ENCODE data around the gene DSTYK. TPM values are rescaled to one million over a fixed set of nuclear protein-coding genes. Genes with fewer than 3 reads are reported as not detected.

The DSTYK gene
- total RNA-seq, 1 experiment from 2014 or later = 6.3 TPM

DNA sequence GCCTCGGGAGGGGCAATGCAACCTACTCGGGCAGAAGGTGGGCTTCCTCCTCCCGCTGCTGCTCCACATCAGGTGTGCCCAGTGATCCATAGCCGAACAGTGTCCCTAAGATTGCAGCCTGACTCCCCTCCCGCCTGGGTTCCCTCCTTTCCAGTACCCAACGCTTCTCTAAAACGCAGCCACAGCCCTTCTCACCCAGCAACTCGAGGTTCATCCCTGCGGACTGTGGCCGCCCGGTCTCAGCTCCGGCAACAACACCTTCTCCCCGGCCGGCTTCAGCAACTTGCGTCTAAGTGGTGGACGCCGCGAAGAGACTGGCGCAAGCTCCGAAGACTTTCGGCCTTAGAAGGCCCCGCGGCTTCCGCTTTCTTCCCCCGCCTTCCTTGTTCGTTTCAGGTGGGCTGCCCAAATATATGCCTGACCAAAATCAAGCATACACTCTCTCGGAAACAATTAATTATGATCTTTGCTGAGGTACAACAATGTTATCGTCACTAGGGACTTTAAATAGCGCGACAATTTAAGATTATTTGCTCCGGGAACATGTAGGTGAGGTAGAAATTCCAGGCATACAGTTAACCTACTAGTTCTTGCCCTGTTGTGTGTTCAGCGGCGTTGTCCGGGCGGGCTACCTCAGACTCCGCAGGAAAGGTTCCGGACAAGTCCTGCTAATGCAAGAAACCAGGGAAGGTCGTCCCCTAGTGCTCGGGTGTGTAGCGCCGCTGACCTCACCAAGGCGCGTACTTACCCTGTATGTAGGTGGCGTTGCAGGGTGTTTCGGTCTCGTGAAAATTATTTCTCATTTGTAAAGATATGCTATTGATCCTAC, 89.6 kb downstream of the DSTYK start, which contains the start of gene RBBP5:
Gene RBBP5 (minus strand): TSS at position 319 of the 829 bp plus-strand sequence. CDS start 105 bp downstream, at position 214.
- no TSS peak for BruUV-seq (replicated peaks)
- intact Hi-C loops (cut with micrococcal nuclease; ENCODE audit: unreplicated experiment) = loop anchor here (1.0 to 5.0 kb wide), 3 partner anchors 19 to 134 kb away; partner anchors contain the start of gene DSTYK
- CTCF ChIA-PET = interaction anchor here (0.9 to 2.0 kb wide), 4 partner anchors 20 to 152 kb away, joined by 3 to 7 read pairs (median 4); partner anchors contain the start of gene TMCC2

DNA sequence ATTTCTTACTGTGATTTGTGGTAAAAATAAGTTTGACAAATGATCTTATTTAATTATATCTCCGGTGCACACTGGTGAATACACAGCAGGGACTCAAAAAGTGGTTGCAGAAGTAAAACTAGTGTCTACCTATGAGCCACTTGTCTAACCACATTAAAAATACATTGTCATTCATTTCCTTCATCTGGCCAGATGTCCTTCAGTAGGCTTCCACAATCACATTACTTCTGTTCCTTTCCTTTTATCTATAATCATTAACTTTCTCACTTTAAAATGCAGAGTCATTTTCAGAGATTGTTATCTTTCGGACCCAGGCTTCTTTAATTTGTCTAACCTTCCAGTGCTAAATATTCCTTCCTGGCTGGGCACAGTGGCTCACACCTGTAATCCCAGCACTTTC, 92.8 kb downstream of the DSTYK start:
- TF ChIP-seq, protein P1, sequence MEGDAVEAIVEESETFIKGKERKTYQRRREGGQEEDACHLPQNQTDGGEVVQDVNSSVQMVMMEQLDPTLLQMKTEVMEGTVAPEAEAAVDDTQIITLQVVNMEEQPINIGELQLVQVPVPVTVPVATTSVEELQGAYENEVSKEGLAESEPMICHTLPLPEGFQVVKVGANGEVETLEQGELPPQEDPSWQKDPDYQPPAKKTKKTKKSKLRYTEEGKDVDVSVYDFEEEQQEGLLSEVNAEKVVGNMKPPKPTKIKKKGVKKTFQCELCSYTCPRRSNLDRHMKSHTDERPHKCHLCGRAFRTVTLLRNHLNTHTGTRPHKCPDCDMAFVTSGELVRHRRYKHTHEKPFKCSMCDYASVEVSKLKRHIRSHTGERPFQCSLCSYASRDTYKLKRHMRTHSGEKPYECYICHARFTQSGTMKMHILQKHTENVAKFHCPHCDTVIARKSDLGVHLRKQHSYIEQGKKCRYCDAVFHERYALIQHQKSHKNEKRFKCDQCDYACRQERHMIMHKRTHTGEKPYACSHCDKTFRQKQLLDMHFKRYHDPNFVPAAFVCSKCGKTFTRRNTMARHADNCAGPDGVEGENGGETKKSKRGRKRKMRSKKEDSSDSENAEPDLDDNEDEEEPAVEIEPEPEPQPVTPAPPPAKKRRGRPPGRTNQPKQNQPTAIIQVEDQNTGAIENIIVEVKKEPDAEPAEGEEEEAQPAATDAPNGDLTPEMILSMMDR (IDR thresholded peaks at IDR 0.05; ENCODE audit: insufficient read depth in 1 of 2, low read depth in 1 of 2, low read length in 1 of 2, severe bottlenecking in 1 of 2, unreplicated experiment in 1 of 2) = no peak
- peaks cover 11% of the 10 kb centered on the region for H3K4me1 Mint-ChIP-seq (ENCODE audit: low read depth, unreplicated experiment)
- peaks cover 22% of the 10 kb centered on the region for H3K36me3 Mint-ChIP-seq (ENCODE audit: insufficient read depth, unreplicated experiment)
- ChIA-PET CTCF (no interaction called here), POLR2A (no interaction called here)
- BruUV-seq (replicated peaks) = no TSS peak
- no peak for DNase-seq
- H3K9me3 Mint-ChIP-seq (ENCODE audit: unreplicated experiment) = no peaks in the 10 kb centered on the region
- no peaks in the 10 kb centered on the region for H3K27me3 Mint-ChIP-seq (ENCODE audit: insufficient read depth, unreplicated experiment)
- H3K4me3 ChIP-seq (ENCODE audit: low read depth, low read length) = no peak overlapping the region
- no peaks in the 10 kb centered on the region for H3K9me3 ChIP-seq
- H3K4me1 ChIP-seq = peaks cover 4% of the 10 kb centered on the region
- no peak overlapping the region for H3K27ac Mint-ChIP-seq (ENCODE audit: unreplicated experiment)
- no peak overlapping the region for H3K4me3 Mint-ChIP-seq (ENCODE audit: unreplicated experiment)
- no peaks in the 10 kb centered on the region for H3K27me3 ChIP-seq (replicated peaks; ENCODE audit: control insufficient read depth, insufficient read depth, low read length)
- H3K36me3 ChIP-seq (ENCODE audit: control insufficient read depth, insufficient read depth, low read length) = no peaks in the 10 kb centered on the region
- intact Hi-C loops (cut with micrococcal nuclease; ENCODE audit: unreplicated experiment) = no loop called here

More for the DNA sequence above, 89.6 kb downstream of the DSTYK start, which contains the start of gene RBBP5:
- H3K4me1 ChIP-seq = peaks cover 4% of the 10 kb centered on the region
- peak; percentile 97 for DNase-seq
- H3K4me3 ChIP-seq (ENCODE audit: low read depth, low read length) = peak within 1 kb of the TSS; percentile 85
- H3K9me3 ChIP-seq = no peaks in the 10 kb centered on the region
- no peaks in the 10 kb centered on the region for H3K27me3 Mint-ChIP-seq (ENCODE audit: insufficient read depth, unreplicated experiment)
- peak within 1 kb of the TSS; percentile 98 for H3K27ac Mint-ChIP-seq (ENCODE audit: unreplicated experiment)
- no peaks in the 10 kb centered on the region for H3K27me3 ChIP-seq (replicated peaks; ENCODE audit: control insufficient read depth, insufficient read depth, low read length)
- TF ChIP-seq, protein P1 (IDR thresholded peaks at IDR 0.05; ENCODE audit: insufficient read depth in 1 of 2, low read depth in 1 of 2, low read length in 1 of 2, severe bottlenecking in 1 of 2, unreplicated experiment in 1 of 2) = peak; percentile 34 to 94
- POLR2A ChIA-PET = interaction anchor here (0.6 kb wide), 1 partner anchor 200 kb away, joined by 3 read pairs; the partner anchor contains the start of gene NUAK2
- no peaks in the 10 kb centered on the region for H3K9me3 Mint-ChIP-seq (ENCODE audit: unreplicated experiment)
- H3K4me1 Mint-ChIP-seq (ENCODE audit: low read depth, unreplicated experiment) = peaks cover 11% of the 10 kb centered on the region
- peaks cover 15% of the 10 kb centered on the region for H3K36me3 Mint-ChIP-seq (ENCODE audit: insufficient read depth, unreplicated experiment)
- no peaks in the 10 kb centered on the region for H3K36me3 ChIP-seq (ENCODE audit: control insufficient read depth, insufficient read depth, low read length)
- H3K4me3 Mint-ChIP-seq (ENCODE audit: unreplicated experiment) = peak within 1 kb of the TSS; percentile 96

DNA sequence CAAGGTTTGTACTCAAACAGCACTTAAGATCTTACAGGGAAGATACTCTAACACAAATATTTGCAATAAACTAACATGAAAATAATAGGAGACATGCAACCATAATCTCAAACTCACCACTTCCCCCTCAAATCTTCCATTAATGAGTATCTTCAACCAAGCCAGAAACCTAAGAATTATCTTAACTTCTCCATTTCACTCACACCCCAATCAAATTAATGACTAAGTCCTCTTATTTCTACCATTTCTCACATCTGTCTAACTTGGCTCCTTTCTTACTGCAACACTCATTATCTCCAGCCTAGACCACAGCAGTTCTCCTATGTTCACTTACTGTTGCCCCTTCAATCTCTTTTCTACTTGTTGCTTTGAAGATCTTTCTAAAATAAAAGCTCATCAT, 100.1 kb downstream of the DSTYK start:
- no peak overlapping the region for H3K4me3 ChIP-seq (ENCODE audit: low read depth, low read length)
- no peaks in the 10 kb centered on the region for H3K9me3 Mint-ChIP-seq (ENCODE audit: unreplicated experiment)
- POLR2A ChIA-PET = no interaction called here
- BruUV-seq (replicated peaks) = no TSS peak
- H3K27ac Mint-ChIP-seq (ENCODE audit: unreplicated experiment) = no peak overlapping the region
- no peak overlapping the region for H3K4me3 Mint-ChIP-seq (ENCODE audit: unreplicated experiment)
- CTCF ChIA-PET = no interaction called here
- DNase-seq = no peak
- no peaks in the 10 kb centered on the region for H3K27me3 Mint-ChIP-seq (ENCODE audit: insufficient read depth, unreplicated experiment)
- H3K4me1 Mint-ChIP-seq (ENCODE audit: low read depth, unreplicated experiment) = no peaks in the 10 kb centered on the region
- intact Hi-C loops (cut with micrococcal nuclease; ENCODE audit: unreplicated experiment) = no loop called here
- no peaks in the 10 kb centered on the region for H3K9me3 ChIP-seq
- H3K36me3 Mint-ChIP-seq (ENCODE audit: insufficient read depth, unreplicated experiment) = peaks cover 28% of the 10 kb centered on the region
- H3K27me3 ChIP-seq (replicated peaks; ENCODE audit: control insufficient read depth, insufficient read depth, low read length) = no peaks in the 10 kb centered on the region
- TF ChIP-seq, protein P1 (IDR thresholded peaks at IDR 0.05; ENCODE audit: insufficient read depth in 1 of 2, low read depth in 1 of 2, low read length in 1 of 2, severe bottlenecking in 1 of 2, unreplicated experiment in 1 of 2) = no peak
- H3K4me1 ChIP-seq = no peaks in the 10 kb centered on the region
- H3K36me3 ChIP-seq (ENCODE audit: control insufficient read depth, insufficient read depth, low read length) = no peaks in the 10 kb centered on the region; the same call in 1 of the 2 replicates
